ENCODE results near the gene RTL10.

DNA sequence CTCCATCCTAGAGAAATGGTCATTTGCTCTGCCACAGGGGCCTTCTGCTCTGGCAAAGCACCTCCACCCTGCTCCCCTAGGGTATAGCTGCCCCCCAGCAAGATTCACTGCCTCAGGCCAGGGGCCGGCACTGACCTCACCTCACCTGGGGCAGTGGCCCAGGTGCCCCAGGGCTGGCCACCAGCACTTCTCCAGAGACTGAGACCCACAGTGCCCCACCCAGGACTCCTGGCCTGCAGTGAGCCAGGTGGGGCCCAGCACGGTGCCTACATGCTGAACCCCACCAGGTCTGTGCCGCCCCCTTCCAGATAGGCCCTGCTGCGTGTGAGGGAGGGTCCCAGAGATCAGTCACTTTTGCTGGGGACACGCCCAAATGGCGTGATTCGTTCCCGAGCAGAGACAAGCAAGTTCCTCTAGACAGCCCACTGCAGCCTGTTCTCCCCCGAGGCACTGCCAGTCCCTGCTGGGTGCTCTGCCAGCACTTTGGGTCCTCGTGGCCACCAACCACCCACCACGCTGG, 10.8 kb downstream of the RTL10 start:
- TF ChIP-seq, protein P1, sequence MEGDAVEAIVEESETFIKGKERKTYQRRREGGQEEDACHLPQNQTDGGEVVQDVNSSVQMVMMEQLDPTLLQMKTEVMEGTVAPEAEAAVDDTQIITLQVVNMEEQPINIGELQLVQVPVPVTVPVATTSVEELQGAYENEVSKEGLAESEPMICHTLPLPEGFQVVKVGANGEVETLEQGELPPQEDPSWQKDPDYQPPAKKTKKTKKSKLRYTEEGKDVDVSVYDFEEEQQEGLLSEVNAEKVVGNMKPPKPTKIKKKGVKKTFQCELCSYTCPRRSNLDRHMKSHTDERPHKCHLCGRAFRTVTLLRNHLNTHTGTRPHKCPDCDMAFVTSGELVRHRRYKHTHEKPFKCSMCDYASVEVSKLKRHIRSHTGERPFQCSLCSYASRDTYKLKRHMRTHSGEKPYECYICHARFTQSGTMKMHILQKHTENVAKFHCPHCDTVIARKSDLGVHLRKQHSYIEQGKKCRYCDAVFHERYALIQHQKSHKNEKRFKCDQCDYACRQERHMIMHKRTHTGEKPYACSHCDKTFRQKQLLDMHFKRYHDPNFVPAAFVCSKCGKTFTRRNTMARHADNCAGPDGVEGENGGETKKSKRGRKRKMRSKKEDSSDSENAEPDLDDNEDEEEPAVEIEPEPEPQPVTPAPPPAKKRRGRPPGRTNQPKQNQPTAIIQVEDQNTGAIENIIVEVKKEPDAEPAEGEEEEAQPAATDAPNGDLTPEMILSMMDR (IDR thresholded peaks at IDR 0.05): no peak
- no peak for TF ChIP-seq POLR2A (IDR thresholded peaks at IDR 0.05)
